HEK293T (cell line): ENCODE results near the gene GPA33.

ENCODE experiments used
- BHLHE40 ChIP-seq: fragments of 450-650 bp; IDR thresholded peaks from 2 replicates; pipeline ENCODE4 v1.6.1; 2016; ENCODE audit warnings: mild to moderate bottlenecking, moderate library complexity, borderline replicate concordance
- ELF4 ChIP-seq: fragments of 450-650 bp; IDR thresholded peaks from 2 replicates; pipeline ENCODE4 v1.6.1; 2017; ENCODE audit warnings: antibody characterized with exemption
- FOXA1 ChIP-seq: fragments of 450-650 bp; IDR thresholded peaks from 2 replicates; pipeline ENCODE4 v1.6.1; 2016; ENCODE audit warnings: mild to moderate bottlenecking
- FOXK2 ChIP-seq: fragments of 450-650 bp; IDR thresholded peaks from 2 replicates; pipeline ENCODE4 v1.6.1; 2016; ENCODE audit warnings: mild to moderate bottlenecking
- HDGF ChIP-seq: fragments of 450-650 bp; IDR thresholded peaks from 2 replicates; pipeline ENCODE4 v1.6.1; 2017; ENCODE audit warnings: antibody characterized with exemption, borderline replicate concordance
- LEF1 ChIP-seq: fragments of 450-650 bp; IDR thresholded peaks from 2 replicates; pipeline ENCODE4 v1.6.1; 2017; ENCODE audit warnings: mild to moderate bottlenecking, borderline replicate concordance
- SP1 ChIP-seq: fragments of 450-650 bp; IDR thresholded peaks from 2 replicates; pipeline ENCODE4 v1.6.1; 2017
- SUZ12 ChIP-seq: fragments of 450-650 bp; IDR thresholded peaks from 2 replicates; pipeline ENCODE4 v1.6.1; 2016; ENCODE audit warnings: mild to moderate bottlenecking
- TARDBP ChIP-seq: fragments of 450-650 bp; IDR thresholded peaks from 2 replicates; pipeline ENCODE4 v1.6.1; 2016

GRCh38 chr1:167136806-167137205 lies 46.6 kb upstream of the GPA33 start:
- TF ChIP-seq BHLHE40: no peak
- TF ChIP-seq FOXK2: no peak
- no peak for TF ChIP-seq LEF1
- TF ChIP-seq HDGF: no peak
- TF ChIP-seq SUZ12: no peak
- no peak for TF ChIP-seq FOXA1
- TF ChIP-seq TARDBP: no peak
- TF ChIP-seq ELF4: no peak
- TF ChIP-seq SP1: no peak
